ENCODE measurements around the gene SUSD5.
"Not testable (repeated sequence)": the region's sequence is repeated elsewhere in the genome, so short reads cannot be mapped to it uniquely, and the experiment has no call there.

Gene SUSD5

DNA sequence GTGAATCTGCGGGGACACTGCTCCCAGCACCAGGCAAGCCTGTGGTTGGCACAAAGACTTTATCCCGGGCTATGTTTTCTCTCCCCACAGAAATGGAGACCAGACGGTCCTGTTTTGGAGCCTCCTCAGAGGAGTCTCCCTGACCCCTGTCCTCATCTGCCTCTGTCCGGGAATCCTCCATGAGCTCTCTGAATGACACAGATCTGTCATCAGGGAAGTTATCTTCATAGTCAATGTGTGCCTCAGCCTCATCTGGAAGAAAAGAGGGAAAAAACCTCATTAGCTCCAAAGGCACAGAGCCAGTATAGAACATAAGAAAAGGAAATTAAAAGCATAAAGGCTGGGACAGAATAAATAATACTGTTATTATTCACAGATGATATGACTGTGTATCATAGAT is 64.8 kb downstream of the SUSD5 start:
- Mint-ChIP-seq H3K27ac (no peak overlapping the region), H3K36me3 (no peaks in the 10 kb centered on the region), H3K27me3 (peaks cover 5% of the 10 kb centered on the region), H3K4me1 (peaks cover 5% of the 10 kb centered on the region), H3K9me3 (no peaks in the 10 kb centered on the region), H3K4me3 (no peak overlapping the region)
- no peak for DNase-seq (ENCODE audit: low spot score in 2 of 2)
- ATAC-seq (ENCODE audit: low read depth) = no peak

DNA sequence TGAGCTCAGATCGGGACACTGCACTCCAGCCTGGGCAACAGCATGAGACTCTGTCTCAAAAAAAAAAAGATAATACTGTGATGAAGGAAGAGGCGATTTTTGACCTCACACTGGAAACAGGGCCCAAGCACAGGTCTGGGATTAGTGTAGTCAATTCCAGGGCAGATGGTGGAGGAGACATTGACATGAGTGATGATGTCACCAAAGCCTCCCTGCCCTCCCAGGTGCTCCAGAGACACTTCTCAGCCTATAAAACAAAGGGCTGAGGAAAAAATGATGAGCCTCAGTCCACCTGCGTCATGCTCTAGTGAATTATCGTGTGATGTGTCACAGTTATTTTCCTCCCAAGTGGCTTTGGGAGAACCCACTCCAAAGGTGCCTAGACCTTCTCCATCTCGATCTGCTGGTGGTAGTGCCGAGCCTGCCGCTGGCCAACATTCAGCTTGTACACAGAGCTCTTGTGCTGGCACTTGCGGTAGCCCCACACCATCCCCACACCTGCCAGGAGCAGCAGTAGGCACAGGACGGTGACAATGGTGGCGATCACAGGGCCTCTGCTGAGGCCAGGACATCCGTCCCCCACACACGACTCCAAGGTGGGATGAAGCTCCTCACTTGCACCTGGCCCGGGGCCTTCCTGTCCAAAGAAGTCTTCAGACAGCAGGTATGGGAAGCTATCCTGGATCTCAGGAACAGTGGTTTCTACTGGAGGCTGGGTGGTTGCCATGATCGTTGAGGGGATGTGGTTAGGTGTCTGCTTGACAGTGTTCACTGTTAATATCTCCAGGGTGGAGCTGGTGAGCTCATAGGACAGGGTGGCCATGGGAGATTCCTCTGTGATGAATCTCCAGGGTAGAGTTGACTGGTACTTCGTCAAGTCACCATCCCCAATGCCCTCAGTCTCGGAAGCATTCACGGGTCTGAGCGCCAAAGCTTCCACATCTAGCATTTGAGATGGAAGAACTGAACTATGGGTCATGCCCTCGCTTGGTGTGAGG is 65.9 kb downstream of the SUSD5 start:
- Mint-ChIP-seq H3K27ac (no peak overlapping the region), H3K9me3 (no peaks in the 10 kb centered on the region)

DNA sequence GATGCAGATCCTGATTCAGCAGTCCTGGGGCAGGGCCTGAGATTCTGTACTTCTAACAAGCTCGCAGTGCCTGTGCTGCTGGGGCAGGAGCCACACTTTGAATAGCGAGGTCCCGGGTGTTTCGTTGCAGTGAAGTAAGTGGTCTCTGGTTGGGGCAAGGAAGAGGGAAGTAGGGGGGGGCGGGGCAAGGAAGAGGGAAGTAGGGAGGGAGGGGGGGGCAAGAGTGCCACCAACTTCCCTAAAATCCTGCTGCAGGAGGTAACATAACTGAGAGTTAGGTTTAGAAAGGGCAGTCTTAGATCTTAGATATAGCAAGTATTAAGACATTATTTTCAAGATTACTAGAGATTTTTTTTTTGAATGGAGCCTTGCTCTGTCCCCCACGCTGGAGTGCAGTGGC is 69.3 kb downstream of the SUSD5 start:
- ATAC-seq (ENCODE audit: low read depth) (peak; percentile 37), DNase-seq (ENCODE audit: low spot score in 2 of 2) (no peak)
- no peaks in the 10 kb centered on the region for H3K36me3 Mint-ChIP-seq
- H3K9me3 Mint-ChIP-seq = no peaks in the 10 kb centered on the region
- no peak overlapping the region for H3K27ac Mint-ChIP-seq
- H3K4me3 Mint-ChIP-seq = no peak overlapping the region
- H3K27me3 Mint-ChIP-seq = peaks cover 2% of the 10 kb centered on the region
- peaks cover 9% of the 10 kb centered on the region for H3K4me1 Mint-ChIP-seq

More for the DNA sequence above, 65.9 kb downstream of the SUSD5 start:
- peaks cover 5% of the 10 kb centered on the region for H3K27me3 Mint-ChIP-seq
- no peak for DNase-seq (ENCODE audit: low spot score in 2 of 2)
- no peak for ATAC-seq (ENCODE audit: low read depth)
- no peaks in the 10 kb centered on the region for H3K36me3 Mint-ChIP-seq
- H3K4me3 Mint-ChIP-seq = no peak overlapping the region
- H3K4me1 Mint-ChIP-seq = peaks cover 9% of the 10 kb centered on the region

DNA sequence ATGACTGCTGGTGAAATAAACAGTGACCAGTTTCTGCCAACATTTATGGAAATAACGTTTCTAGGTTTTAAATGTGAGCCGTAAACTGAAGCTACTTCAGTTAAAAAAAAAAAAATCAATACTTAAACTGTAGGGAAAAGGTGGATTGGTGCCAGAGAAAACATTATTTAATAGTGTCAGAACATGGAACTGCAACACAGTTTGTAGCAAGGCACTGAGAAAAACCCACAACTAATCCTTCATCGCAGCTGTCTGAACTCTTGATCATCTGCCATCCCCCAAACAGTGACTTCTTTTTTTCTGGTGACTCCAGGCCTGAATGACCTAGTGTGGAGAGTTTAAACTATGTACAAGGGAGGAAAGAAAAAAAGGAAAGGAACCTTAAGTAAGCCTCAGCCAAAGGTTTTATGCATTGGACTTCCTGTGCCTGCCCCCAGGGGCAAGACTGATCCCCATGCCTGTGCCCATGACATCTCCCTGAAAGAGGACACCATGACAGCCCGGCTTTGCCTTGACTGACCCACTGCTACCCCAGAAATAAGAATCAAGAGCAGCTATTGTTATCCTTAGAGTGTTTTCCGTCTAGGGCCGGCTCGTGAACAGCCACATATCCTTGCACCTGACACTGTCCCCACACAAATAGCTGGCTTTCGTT is 71.7 kb downstream of the SUSD5 start:
- H3K27me3 Mint-ChIP-seq = no peaks in the 10 kb centered on the region
- H3K36me3 Mint-ChIP-seq = peaks cover 16% of the 10 kb centered on the region
- H3K4me3 Mint-ChIP-seq = no peak overlapping the region
- H3K27ac Mint-ChIP-seq = no peak overlapping the region
- peaks cover 7% of the 10 kb centered on the region for H3K4me1 Mint-ChIP-seq
- DNase-seq (ENCODE audit: low spot score in 2 of 2) = no peak
- no peak for ATAC-seq (ENCODE audit: low read depth)
- H3K9me3 Mint-ChIP-seq = no peaks in the 10 kb centered on the region

DNA sequence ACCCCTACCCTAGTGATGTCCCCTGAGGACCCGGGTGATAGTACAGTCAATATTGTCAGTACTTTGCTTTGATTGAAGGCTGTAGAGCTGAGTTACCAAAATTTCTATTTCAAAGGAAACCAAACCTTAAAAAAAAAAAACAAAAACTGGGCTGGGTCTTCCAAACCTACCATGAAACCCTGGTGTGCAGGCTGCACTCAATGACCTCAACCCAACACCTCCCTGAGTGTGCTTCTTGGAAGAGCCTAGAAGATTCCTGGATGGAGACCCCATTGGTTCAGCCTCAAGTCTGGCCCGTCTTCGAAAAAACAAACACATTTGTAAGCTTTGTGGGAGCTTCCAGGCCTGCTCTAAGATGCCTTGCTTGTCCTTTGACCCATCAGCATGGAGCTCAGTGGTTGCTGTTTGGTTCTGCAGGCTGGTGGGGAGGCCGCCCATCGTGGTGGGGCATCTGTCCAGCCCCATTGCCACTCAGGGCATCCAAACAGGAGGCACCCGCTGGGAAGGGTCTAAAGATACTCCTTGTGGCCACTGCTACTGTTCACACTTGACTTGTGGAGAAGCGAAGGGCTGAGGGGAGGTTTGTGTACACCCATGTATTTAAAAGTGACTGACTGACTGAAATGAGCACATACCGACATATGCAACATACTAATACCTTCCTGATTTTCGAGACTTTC is 72.6 kb downstream of the SUSD5 start:
- H3K4me3 Mint-ChIP-seq = no peak overlapping the region
- no peaks in the 10 kb centered on the region for H3K9me3 Mint-ChIP-seq
- no peak overlapping the region for H3K27ac Mint-ChIP-seq
- no peaks in the 10 kb centered on the region for H3K27me3 Mint-ChIP-seq
- ATAC-seq (ENCODE audit: low read depth) = no peak
- no peak for DNase-seq (ENCODE audit: low spot score in 2 of 2)
- H3K36me3 Mint-ChIP-seq = peaks cover 18% of the 10 kb centered on the region
- peaks cover 7% of the 10 kb centered on the region for H3K4me1 Mint-ChIP-seq

DNA sequence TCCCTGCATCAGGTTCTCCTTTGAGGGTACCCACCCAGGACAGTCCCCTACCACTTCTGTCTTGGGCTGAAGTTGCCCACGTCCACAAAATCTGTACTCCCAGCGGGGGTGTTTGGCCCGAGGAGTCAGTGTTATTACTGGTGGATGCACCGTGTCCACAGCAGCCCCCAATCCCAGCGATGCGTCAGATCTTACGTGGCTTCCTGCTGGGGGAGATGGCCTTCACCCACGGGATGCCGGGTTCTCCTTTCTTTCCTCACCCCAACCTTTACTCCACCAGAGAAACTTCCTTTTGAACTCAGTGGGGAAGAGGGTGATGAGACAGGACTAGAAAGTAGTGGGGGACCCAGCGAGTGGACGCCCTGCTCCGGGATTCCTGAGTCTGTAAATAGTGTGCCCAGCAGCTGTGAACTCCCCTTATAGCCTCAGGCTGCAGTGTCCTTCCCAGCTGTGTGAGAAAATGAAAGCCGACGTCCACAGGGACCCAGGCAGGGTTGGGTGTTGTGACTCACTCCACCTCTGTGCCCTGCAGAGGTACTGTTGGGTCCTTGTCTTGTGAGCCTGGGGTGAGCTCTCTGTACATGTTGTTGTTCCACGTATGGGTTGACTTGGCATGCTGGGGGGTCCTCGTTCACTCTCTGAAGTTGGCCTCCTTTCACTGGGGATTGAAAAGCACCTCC is 73.2 kb downstream of the SUSD5 start:
- Mint-ChIP-seq H3K9me3 (no peaks in the 10 kb centered on the region), H3K4me1 (peaks cover 7% of the 10 kb centered on the region), H3K4me3 (no peak overlapping the region), H3K27me3 (no peaks in the 10 kb centered on the region), H3K36me3 (peaks cover 18% of the 10 kb centered on the region), H3K27ac (no peak overlapping the region)
- ATAC-seq (ENCODE audit: low read depth) (no peak), DNase-seq (ENCODE audit: low spot score in 2 of 2) (no peak)

DNA sequence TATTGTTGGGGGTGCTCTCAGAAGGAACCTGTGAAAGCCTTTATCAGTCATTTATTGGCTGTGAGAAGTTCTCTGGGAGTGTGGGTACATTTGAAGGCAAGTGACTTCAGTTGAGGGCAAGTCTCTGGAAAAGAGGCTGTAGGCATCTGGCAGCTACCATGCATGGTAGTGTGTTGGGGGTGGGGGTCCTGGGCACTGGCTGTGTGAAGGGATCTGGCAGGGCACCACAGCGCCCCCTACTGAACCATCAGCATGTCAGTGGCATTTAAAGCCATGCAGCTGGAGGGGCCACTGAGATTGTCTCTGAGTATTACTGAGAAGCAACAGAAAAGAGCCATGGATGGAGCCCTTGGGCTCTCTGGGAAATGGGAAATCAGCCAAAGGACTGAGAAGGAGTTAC is 74.2 kb downstream of the SUSD5 start:
- H3K4me3 Mint-ChIP-seq = no peak overlapping the region
- ATAC-seq (ENCODE audit: low read depth) = peak; percentile 42
- no peaks in the 10 kb centered on the region for H3K9me3 Mint-ChIP-seq
- peaks cover 7% of the 10 kb centered on the region for H3K4me1 Mint-ChIP-seq
- no peak for DNase-seq (ENCODE audit: low spot score in 2 of 2)
- H3K27me3 Mint-ChIP-seq = no peaks in the 10 kb centered on the region
- H3K36me3 Mint-ChIP-seq = peaks cover 18% of the 10 kb centered on the region
- H3K27ac Mint-ChIP-seq = no peak overlapping the region

DNA sequence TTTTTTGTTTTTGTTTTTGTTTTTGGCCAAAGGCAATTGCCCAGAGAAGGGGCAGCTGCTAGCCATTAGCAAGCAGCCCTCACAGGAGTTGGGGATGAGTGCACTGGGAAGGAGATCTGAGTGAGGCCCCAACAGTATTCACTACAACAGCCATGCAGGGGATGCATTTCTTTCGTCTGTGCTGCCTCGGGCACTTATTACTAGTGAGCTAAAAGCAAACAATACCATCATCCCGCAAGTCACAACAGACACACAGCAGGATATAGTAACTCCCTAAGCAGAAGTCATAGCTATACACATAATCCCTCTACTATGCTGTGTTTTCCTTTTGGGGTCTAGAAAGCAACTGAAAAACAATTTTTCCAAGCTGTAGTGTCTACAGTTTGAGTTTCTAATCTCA is 77.6 kb downstream of the SUSD5 start:
- Mint-ChIP-seq H3K4me3 (no peak overlapping the region), H3K36me3 (peaks cover 27% of the 10 kb centered on the region), H3K27ac (no peak overlapping the region), H3K4me1 (peaks cover 3% of the 10 kb centered on the region), H3K27me3 (no peaks in the 10 kb centered on the region), H3K9me3 (no peaks in the 10 kb centered on the region)
- DNase-seq (ENCODE audit: low spot score in 2 of 2) = no peak
- no peak for ATAC-seq (ENCODE audit: low read depth)

DNA sequence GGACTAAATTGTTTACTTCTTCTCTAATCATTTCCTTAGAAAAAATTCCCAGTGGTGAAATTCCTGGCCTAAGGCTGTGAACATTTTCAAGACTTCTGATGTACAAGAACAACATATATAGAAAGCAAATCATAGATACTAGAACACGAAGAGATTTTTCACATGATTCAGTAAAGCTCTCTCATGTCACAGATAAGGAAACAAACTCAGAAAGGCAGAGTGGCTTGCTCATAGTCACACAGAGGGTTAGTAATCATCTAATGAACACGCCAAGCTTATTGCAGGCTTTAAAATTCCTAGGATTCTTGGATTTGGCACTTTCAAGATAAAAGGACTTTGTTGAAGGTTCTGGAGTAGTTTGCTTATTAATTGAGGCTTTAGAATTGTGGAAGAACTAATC is 78.6 kb downstream of the SUSD5 start:
- ATAC-seq (ENCODE audit: low read depth) = no peak
- H3K27ac Mint-ChIP-seq = no peak overlapping the region
- H3K4me1 Mint-ChIP-seq = peaks cover 3% of the 10 kb centered on the region
- no peak for DNase-seq (ENCODE audit: low spot score in 2 of 2)
- H3K36me3 Mint-ChIP-seq = peaks cover 30% of the 10 kb centered on the region
- H3K9me3 Mint-ChIP-seq = no peaks in the 10 kb centered on the region
- no peaks in the 10 kb centered on the region for H3K27me3 Mint-ChIP-seq
- H3K4me3 Mint-ChIP-seq = no peak overlapping the region

DNA sequence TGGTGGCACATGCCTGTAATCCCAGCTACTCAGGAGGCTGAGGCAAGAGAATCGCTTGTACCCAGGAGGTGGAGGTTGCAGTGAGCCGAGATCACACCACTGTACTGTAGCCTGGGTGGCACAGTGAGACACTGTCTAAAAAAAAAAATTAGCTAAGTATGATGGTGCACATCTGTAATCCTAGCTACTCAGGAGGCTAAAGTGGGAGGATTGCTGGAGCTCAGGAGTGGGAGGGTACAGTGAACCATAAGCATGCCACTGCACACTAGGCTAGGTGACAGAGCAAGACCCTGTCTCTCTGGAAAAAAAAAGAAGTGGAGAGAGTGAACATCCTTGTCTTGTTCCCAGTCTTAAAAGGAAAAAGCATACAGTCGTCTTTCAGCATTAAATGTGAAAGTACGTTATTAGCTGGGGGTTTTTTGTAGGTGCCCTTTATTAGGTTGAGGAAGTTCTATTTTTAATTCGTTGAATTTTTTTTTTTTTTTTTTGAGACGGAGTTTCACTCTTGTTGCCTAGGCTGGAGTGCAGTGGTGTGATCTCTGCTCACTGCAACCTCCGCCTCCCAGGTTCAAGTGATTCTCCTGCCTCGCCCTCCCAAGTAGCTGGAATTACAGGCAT is 79.5 kb downstream of the SUSD5 start:
- H3K27me3 Mint-ChIP-seq; H3K9me3 Mint-ChIP-seq; DNase-seq (ENCODE audit: low spot score in 2 of 2); H3K4me1 Mint-ChIP-seq: not testable (repeated sequence)
- Mint-ChIP-seq H3K36me3 (peaks cover 31% of the 10 kb centered on the region), H3K4me3 (peak overlapping the region; percentile 61), H3K27ac (peak overlapping the region; percentile 51)
- ATAC-seq (ENCODE audit: low read depth) = peak; percentile 72

DNA sequence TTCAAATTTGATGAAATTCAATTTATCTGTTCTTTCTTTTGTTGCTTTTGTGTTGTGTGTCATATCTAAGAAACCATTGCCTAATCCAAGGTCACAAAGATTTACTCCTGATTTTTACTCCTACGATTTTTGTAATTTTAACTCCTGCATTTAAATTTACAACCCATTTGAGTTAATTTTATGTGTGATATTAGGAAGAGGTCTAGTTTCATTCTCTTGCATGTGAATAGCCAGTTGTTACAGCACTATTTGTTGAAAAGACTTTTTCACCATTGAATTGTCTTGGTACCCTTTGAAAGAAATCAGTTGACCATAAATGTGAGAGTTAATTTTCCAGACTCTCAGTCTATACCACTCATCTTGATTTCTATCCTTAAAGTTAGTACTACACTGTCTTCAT is 80.9 kb downstream of the SUSD5 start:
- Mint-ChIP-seq H3K27ac (no peak overlapping the region), H3K9me3 (no peaks in the 10 kb centered on the region), H3K36me3 (peaks cover 21% of the 10 kb centered on the region), H3K27me3 (no peaks in the 10 kb centered on the region), H3K4me3 (no peak overlapping the region), H3K4me1 (peaks cover 3% of the 10 kb centered on the region)
- no peak for ATAC-seq (ENCODE audit: low read depth)
- DNase-seq (ENCODE audit: low spot score in 2 of 2) = no peak

DNA sequence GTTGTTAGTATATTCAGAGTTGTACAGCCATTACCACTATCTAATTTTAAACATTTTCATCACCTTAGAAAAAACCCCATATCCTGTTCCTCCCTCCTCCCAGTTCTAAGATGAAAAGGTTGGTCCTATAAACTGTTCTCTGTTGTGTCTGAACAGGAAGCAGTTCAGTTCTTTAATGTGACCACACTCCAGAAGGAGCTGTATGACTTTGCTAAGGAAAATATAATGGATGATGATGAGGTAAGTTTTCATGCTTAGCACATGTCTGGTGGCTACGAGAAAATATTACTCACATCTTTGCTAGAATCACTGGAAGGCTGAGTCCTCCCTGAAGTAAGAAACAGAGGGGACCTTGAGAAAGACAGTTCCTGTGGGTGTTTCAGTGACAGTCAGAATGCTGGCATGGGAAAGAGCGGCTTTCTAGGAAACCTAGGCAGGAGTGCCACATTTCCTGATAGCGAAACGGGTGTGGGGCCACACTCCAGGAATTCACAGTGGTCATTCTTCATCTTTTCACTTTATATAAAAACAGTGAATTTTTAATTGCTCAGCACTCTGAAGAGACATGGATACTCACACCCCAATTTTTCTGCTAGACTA is 84.5 kb downstream of the SUSD5 start:
- Mint-ChIP-seq H3K27me3 (no peaks in the 10 kb centered on the region), H3K9me3 (no peaks in the 10 kb centered on the region), H3K27ac (no peak overlapping the region), H3K4me3 (no peak overlapping the region), H3K4me1 (peaks cover 3% of the 10 kb centered on the region), H3K36me3 (peaks cover 13% of the 10 kb centered on the region)
- ATAC-seq (ENCODE audit: low read depth) (no peak), DNase-seq (ENCODE audit: low spot score in 2 of 2) (no peak)

DNA sequence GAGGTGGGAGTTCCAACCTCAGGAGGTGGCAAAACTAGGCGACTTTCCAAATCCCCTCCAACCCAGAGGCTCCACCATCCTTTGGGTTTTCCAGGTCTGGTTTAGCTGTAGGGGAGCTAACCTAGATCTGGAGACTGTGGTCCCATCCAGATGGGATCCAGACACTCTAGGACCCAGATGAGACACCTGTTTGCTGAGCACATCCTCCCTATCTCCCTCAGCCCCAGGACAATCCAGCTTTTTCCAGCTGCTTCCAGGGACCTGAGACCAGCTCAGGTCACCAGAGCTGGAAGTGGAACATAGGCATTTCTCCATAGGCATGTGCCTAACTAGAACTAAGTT is 86.6 kb downstream of the SUSD5 start:
- DNase-seq (ENCODE audit: low spot score in 2 of 2) = no peak
- Mint-ChIP-seq H3K4me3 (no peak overlapping the region), H3K4me1 (no peaks in the 10 kb centered on the region), H3K27me3 (no peaks in the 10 kb centered on the region), H3K36me3 (peaks cover 12% of the 10 kb centered on the region), H3K9me3 (no peaks in the 10 kb centered on the region), H3K27ac (no peak overlapping the region)
- no peak for ATAC-seq (ENCODE audit: low read depth)
